Right lung (tissue), 5 donors: ENCODE data around the gene SLC44A1. TPM values are rescaled to one million over a fixed set of nuclear protein-coding genes. Genes with fewer than 3 reads are reported as not detected.

Source experiments
- DNase-seq, 2 donors: peaks; one replicate each; pipeline ENCODE4 v3.0.0-alpha.2; 2013
- polyA plus RNA-seq, 5 donors: library from polyadenylated mRNA; unstranded; fragments of 120-200 nt; gene quantifications; one replicate each; pipeline versions ENCODE4 v1.2.1 to v1.2.3, GENCODE V29; 2013; ENCODE audit warnings: inconsistent platforms in 1 of 5, low replicate concordance in 1 of 5; ENCODE audit not compliant: insufficient read length in 5 of 5, insufficient read depth in 1 of 5

Gene SLC44A1
- polyA plus RNA-seq, 5 donors: 50.5 to 75.2 (median 74.9) TPM

DNA sequence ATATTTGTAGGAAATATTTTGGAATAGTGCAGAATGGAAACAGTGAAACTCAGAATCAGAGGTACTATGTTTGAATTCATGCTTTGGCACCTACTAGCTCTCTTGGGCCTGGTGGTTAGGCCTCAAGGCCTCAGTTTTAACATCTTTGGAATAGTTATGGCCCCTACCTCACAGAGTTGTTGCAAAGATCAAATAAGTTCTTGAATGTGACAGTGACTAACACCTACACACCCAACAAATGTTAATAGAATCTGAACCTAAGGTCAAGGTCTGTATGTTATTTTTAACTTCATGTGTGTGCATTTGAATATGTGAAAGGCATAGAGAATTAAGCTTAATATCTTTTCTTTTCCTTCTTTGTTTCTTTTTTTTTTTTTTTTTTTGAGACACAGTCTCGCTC lies 87.3 kb downstream of the SLC44A1 start:
- no peak for DNase-seq

DNA sequence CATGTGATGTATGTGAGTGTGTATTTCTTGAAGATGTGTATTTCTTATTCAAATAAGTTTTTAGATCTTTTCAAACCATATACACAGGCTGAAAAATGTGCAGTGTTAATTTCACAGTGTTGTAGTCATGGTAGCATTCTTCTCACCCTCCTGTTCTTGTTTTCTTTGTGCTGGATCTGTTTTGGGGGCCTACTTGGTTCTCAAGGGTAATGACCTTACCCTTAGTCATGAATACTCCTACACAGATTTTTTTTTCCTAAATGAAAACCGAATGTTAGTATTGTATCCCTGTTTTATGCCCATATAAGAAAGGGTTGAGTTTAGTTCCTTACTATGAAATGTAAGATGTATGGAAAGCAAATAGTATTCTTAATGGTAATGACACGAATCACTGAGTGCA lies 88.0 kb downstream of the SLC44A1 start:
- DNase-seq: no peak

DNA sequence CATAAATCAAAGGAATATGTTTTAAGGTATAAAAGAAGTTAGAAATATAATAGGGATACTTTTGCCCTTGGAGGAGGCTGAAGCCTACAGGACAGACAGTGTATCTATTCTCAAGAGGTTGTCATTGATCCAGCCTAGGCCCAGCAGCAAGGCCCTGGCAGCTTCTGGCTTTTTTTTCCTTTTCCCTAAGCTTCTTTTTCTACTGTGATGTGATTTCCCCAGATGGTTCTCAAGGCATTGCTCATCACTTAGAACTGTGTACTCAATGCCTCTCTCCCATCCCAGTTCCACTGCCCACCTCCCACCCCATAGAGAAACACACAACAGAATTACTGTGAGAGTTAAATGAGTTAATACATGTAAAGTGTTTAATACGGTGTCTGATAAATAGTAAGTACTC lies 88.6 kb downstream of the SLC44A1 start:
- no peak for DNase-seq

DNA sequence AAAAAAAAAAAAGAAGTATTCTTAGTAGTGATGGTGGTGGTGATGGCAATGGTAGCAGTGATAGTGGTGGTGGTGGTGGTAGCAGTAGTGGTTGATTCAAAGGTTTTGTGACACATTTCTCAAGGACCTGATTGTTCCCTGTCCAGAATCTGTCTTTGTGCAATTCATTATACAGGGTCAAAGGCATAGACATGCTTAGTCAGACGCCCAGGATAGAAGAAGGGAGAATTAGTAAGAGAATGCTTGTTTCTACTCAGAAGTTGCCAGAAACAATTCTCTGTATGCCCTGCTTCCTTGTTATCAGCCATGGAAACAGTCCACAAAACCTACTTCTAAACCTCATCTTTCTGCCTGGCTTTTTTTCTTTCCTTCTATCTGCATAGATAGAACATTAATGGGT lies 89.4 kb downstream of the SLC44A1 start:
- no peak for DNase-seq

DNA sequence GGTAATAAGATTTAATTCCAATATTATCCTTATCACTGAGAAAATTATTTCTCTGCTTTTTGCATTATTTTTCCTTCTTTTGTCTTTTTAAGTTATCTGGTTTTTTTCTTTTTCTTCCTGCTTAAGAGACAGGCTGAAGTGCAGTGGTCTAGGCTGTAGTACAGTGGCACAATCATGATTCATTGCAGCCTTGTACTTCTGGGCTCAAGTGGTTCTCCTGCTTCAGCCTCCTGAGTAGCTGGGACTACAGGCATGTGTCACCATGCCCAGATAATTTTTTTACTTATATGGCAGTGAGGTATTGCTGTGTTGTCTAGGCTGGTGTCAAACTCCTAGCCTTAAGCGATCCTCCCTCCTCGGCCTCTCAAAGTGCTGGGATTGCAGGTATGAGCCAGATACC lies 93.9 kb downstream of the SLC44A1 start:
- no peak for DNase-seq

DNA sequence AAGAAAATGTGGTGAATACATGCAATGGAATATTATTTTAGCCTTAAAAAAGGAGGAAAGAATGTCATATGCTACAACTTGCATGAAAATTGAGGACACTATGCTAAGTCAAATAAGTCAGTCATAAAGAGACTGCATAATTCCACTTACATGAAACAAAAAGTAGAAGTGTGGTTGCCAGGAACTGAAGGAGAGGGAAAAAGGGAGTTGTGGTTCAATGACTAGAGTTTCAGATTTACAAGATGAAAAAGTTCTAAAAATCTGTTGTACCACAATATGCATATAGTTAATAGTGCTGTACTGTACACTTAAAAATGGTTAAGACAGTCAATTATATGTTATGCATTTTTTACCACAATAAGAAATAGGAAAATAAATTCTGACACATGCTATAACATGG lies 95.4 kb downstream of the SLC44A1 start:
- DNase-seq: no peak

DNA sequence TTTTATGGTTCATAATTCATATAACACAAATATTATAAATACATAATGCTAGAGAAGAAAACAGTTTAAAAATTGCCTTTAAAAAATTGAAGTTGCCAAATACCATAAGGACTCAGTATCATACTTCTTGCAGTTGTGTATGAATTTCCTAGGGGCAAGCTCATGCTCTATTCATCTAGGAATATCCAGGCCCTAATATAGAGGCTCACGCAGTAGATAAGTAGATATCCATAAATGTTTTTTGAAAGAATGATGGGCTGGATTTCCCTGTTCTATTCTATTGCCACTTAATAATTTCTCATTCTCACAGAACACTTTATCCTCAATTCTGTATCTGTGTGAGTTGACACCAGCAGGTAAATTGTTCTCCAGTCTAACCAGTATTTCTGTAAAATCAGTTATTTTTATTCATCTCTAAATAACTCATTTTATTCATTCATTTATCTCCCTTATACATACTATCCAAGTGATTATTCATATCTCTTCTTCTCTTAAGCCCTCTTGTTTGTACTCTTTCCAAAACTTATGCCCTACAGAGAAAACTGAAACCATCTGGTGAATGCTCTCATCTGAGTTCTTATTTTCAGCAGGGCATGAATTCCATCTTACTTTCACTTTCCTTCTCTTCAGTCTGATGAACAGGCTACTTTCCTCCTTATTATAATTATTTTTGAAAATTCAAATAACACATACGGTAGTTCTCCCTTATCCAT lies 97.1 kb downstream of the SLC44A1 start:
- no peak for DNase-seq

DNA sequence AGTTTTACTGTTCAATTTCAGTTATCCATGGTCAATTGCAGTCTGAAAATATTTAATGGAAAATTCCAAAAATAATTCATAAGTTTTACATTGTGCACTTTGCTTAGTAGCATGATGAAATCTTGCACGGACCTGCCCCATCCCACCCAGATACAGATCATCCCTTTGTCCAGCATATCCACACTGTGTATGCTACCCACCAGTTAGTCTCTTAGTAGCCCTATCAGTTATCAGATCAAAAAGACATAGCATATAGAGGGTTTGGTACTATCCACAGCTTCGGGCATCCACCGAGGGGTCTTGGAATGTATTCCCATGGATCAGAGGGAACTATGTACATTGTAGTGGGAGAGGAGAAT lies 97.7 kb downstream of the SLC44A1 start:
- no peak for DNase-seq

DNA sequence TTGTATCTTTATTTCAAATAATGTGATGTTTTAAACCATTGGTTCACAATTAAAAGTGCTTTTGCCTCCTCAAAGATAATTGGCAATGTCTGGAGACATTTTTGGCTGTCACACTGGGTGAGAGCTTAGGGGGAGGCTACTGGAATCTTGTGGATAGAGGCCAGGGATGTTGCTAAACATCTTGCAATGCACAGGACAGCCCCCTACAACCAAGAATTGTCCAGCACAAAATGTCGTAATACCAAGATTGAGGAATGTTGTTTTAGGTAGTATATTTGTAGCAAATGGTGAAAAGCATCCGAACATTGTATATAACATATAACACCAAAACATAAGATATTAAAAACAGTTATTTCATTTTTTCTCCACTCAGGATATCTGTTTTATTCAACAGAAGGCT lies 99.8 kb downstream of the SLC44A1 start:
- no peak for DNase-seq

DNA sequence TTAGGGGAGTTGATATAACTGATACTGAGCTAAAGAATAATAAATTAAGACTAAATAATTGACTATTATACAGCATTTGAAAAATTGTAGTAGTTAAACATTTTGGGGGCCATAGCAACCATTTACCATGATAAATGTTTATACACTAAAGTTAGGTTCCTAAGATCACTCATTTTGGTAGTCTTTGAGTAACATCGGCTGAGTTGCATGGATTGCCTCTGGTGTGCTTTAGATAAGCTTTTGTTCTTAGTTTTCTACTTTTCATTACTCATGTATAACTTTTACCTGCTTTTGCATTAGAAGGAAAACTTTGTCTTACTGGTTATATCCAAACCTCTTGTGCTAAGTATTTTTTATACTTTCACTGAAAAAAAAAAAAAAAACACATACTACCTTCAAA lies 101.2 kb downstream of the SLC44A1 start:
- no peak for DNase-seq

DNA sequence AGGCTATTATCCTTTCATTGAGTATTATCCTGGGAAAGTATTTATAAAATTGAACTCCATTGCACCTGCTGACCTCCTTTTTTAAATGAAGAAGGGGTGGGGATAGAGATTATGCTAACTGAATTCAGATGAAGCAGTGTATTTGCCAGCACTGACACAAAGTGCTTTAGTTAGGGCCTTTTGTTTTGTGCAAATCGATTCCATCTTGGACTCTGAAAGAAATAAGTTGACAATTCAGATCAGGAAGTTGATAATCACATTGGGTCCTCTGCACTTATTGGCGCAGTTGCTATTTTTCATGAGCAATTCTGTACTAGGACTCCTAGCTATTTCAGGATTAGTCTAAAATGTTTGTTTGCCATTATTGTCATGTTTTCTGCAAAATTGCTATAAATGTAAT lies 101.8 kb downstream of the SLC44A1 start:
- DNase-seq: no peak

DNA sequence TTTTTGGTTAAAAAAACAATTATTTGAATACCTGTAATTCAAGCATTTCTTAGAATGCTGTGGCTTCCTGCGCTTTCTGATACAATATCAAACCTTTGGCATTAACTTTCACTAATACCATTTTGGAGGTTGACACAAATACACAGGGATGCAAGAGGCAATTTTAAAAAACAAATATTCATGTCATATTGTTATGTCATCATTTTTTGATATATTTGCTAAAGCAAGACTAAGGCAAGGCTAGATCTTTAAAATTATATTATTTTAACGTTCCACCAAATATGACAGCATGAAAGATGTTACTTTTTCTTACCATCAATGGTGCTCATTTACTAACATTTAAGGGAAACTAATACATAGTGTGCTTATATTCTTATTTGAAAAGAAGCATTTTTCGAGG lies 110.0 kb downstream of the SLC44A1 start:
- DNase-seq: no peak

DNA sequence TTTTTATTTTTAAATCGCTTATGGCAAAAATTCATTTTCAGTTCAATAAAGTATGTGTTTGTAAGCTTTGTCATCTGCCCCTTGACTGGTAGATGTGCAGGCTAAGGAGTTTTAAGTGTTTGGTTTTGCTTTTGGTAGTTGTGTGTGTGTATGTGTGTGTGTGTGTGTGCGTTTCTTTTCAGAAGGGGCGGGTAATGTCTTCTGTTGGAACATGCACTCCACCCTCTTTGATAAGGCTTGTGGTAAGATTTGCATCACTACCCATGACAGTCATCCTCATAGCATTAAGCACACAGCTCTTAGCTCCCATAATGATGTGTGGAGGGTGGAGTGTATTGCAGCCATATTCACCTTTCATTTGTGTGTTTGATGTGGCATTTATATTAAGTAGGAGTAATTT lies 111.3 kb downstream of the SLC44A1 start:
- DNase-seq: peak; percentile 47 to 62

DNA sequence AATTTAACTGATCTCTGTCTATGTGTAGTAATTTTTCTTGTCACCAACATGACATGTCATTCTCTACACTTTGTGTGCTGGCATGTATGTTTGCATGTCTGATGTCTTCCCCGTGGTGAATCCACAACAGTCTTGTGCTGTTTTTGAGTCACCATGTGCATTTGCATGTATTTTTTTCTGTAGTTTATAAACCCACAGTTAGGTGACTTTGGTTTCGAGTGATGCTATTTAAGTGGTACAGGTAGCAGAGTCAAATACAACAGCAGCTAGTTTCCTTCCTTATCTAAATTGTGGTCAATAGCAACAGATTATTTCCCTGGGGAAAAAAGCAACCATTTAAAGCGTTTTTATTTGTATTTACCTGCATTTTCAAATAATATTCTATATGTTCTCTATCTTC lies 113.5 kb downstream of the SLC44A1 start:
- no peak for DNase-seq

DNA sequence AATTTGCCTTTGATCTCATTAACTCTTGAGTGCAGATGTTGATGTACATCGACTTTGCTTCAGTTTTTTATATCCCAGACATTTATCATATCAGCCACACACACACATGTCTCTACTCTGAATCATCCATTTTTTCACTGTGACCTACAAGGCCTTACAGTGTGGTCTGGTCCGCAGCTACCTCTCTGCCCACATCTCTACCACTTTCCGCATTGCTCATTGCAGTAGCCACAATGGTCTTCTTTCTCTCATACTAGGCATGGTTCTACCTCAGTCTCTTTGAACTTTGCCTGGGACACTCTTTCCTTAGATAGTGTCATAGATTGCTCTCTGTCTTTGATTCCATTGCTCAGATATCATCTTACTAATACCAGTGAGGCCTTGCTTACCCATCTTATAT lies 115.4 kb downstream of the SLC44A1 start:
- DNase-seq: no peak

DNA sequence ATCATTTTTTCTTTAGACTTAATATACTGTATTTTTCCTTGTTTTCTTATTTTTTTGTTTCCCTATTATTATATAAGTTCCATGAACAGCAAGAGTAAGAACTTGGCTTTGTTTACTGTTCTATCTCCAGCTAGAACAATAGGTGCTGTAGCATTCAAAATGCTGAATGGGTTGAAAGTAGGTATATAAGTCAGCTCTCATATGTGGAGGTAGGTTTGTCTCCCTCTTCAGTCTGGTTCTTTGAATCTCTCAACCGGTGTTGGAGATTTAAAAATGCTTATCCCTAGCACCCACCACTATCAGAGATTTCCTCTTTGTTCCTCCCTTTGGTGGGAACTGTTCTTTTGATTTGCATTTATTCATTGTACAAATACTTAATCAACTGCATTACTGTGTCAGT lies 115.9 kb downstream of the SLC44A1 start:
- DNase-seq: no peak

DNA sequence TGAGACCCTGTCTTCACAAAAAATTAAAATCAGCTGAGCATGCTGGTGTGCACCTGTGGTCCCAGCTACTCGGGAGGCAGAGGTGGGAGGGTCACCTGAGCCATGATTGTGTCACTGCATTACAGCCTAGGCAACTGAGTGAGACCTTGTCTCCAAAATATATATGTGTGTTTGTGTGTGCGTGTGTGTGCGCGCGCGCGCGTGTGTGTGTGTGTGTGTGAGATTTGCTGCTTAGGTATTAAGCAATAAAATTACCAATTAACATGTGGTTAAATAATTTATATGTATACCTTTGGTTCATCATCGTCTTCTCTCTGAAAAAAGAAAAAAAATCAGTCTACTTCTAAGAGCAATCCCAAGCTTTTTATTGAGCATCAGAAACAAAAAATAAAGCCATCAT lies 117.4 kb downstream of the SLC44A1 start:
- DNase-seq: no peak

DNA sequence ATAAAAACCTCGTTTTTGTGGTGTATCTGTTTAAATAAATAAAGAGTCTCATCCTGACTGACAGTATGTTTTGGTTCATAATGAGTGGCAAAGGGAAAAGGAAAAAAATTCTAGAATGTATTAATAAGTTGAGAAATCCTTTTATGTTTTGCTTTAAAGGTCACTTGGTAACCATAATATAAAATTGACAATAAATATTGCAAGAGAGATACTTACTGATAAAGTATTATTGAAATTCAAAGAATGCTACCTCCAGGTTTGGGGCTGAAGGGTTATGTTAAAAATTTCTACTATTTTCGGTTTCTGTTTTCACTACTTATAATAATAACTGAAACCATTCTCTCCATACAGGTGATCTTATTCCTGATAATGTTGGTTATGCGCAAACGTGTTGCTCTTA lies 118.0 kb downstream of the SLC44A1 start:
- DNase-seq: no peak

DNA sequence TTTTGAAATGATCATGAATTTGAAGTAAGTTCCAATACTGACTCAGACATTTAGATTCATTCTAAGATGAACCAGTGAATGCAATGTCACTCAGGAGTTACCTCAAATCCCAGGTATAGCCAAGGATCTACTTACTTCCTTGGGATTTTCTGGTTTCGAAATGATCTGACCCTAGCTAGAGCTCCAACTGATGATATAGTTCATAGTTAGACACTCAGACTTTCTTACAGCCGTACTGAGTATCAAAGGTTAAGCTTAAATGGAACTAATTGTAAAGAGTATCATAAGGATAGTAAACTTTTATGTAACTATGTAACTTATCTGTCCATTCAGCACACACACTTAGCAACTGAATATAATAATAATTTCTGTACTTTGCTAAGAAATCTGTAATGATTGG lies 119.4 kb downstream of the SLC44A1 start:
- DNase-seq: no peak

DNA sequence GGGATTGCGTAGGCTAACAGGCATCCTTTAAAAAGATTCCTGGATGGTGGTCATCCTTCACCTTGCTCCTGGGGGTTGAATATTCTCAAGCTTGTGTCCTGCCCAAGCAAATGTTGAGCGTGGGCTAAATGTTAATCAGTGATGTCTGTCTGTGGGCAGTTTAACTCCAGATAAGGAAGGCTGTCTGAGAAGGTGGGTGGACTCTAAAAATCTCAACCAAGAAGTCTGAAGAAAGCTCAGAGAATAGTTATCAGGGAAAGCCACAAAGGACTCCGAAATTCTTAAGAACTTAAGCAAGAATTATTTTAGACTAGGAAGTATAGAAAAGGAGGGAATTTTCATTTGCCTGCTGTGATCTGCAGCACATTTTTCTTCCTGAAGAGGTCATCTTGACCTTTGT lies 125.5 kb downstream of the SLC44A1 start:
- DNase-seq: no peak

DNA sequence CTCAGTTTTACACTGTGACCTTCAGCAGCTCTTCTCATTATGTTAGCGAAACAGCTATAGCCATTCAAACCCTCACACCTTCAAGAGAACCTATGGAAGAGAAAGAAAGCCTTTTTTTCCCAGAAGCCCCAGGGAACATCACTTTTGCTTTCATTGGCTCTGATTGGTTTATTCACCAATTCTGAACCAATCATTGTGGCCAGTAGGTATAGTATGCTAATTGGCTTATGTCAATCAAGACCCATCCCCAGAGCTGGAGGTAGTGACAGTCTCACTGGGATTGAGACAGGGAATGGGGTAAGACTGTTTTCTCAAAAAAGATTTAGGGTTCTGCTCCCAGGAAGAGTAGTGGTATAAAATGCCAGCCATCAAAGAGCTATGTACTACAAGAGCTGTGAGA lies 129.3 kb downstream of the SLC44A1 start:
- DNase-seq: no peak

DNA sequence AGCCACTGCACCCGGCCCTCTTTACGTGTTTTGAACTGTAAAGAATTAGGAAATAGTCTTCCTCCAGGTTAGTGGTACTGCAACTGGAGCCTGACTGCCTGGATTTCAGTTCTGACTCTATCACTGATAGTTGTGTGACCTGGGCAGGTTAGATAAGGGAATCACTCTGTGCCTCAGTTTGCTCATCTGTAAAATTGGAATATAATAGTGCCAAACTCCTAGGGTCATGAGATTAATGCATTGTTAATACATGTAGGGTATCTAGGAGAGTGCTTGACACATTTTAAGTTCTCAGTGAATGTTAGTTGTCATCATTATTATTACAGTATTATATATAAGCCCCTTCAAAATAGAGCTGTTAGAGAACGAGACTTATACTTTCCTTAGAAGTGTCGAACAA lies 130.9 kb downstream of the SLC44A1 start:
- no peak for DNase-seq

DNA sequence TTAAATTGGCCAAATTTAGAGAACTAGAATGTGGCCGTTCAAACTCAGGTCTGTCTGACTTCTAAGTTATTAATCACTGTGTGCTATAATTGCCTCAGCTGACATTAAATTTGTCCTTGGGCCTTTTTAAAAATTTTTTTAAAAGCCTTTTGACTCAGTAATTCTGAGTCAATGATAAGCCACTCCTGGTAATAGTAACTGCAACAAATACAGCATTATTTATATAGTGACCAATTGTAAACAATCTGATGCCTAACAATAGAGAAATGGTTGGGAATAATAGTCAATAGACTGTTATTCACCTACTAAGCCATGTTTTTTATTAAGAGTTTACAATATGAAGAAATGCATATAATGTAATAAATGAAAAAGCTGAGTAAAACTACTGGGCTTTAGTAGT lies 132.4 kb downstream of the SLC44A1 start:
- DNase-seq: no peak

DNA sequence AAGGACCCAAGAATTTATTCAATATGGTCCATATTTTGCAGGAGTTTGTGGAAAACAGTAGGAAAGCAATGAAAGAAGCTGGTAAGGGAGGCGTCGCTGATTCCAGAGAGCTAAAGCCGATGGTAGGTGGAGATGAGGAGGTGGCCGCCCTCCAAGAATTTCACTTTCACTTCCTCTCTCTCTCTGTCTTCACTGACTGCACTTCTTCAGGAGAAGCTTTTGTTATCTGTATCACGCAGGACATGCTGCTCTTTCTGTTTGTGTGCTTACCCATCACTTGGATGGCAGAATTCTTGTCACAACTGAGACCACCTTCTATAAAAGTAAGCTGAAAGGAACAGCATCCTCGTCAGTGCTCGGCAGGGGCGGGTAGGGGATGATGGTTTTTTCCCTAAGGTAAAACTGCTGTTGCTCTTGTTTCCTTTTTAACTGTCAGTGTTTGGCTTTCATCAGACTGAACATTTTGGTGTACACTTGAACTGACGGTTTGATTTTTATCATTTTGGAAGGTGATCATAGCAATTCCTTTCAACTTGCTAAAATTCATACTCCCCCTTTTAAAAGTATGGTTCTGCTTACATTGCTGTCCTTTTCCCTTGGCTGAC lies 141.0 kb downstream of the SLC44A1 start:
- DNase-seq: no peak
